Activated CD8-positive, alpha-beta memory T cell treated with anti-CD3 and anti-CD28 coated beads, Interleukin-2, amount 10 ng/mL, durations not matched to agents 7 days and 5 days (primary cell): ENCODE results near the gene STAMBP. TPM values are rescaled to one million over a fixed set of nuclear protein-coding genes. Genes with fewer than 3 reads are reported as not detected.

Source experiments
- ATAC-seq: fragments of 150-1000 bp; cut with Tn5 transposase; one replicate; pipeline ENCODE4 v1.10.0; 2021; ENCODE audit warnings: moderate library complexity
- CTCF ChIA-PET: fragments of 350-600 bp; sonication (Branson Sonifier 250); formaldehyde crosslinking; loops from one replicate; lab custom pipeline; 2021; ENCODE audit warnings: antibody characterized with exemption; lab: Charles Lee
- DNase-seq: peaks from one replicate; pipeline ENCODE4 v3.0.0-alpha.2; 2020
- H3K27ac Mint-ChIP-seq: one replicate; pipeline ENCODE4 v1.8.0; 2021; ENCODE audit warnings: mild to moderate bottlenecking, mixed read lengths
- H3K27me3 Mint-ChIP-seq: one replicate; pipeline ENCODE4 v1.8.0; 2021; ENCODE audit warnings: mixed read lengths
- H3K36me3 Mint-ChIP-seq: one replicate; pipeline ENCODE4 v1.8.0; 2021; ENCODE audit warnings: mild to moderate bottlenecking, mixed read lengths
- H3K4me1 Mint-ChIP-seq: one replicate; pipeline ENCODE4 v1.8.0; 2021; ENCODE audit warnings: mixed read lengths
- H3K4me3 Mint-ChIP-seq: one replicate; pipeline ENCODE4 v1.8.0; 2021; ENCODE audit warnings: mild to moderate bottlenecking, moderate library complexity, mixed read lengths
- H3K9me3 Mint-ChIP-seq: one replicate; pipeline ENCODE4 v1.8.0; 2022; ENCODE audit warnings: low read depth, mixed read lengths
- total RNA-seq, 2 experiments: library from RNA; stranded (reverse); gene quantifications; one replicate each; pipeline ENCODE4 v1.2.3, GENCODE V29; 2021

Gene STAMBP
- total RNA-seq, 2 experiments from 2014 or later: 42.8 to 58.8 TPM

DNA sequence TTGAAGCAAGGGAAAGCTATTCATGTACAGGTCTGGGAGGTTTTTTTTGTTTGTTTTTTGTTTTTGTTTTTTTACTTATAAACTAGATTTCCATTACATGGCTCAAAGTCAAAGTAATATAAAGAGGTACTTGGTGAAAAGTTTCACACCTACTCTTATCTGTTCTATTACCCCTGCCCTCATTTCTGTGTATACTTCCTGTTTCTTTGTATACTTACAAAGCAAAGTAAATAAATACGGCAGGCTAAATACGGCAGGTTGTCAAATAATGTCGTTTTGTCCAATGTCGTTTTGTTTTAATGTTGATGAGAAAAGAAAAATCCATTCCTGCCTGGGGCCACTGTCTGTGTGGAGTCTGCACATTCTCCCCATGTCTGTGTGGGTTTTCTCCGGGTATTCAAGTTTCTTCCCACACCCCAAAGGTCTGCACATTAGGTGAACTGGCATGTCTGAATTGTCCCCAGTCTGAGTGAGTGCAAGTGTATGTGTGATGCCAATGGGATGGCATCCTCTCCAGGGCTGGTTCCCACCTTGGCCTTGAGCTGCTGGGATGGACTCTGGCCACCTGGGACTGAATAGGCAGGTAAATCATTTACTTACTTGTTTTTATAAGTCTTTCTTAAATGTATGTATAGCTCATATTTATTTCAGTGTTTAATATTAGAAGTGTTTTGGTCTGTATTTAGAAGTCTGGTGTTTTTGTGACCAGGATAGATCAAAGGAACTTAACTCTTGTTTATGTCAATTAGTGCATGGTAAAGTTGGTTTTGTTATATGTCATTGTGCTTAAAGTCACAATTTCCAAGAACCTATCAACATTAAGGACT is 13.4 kb downstream of the STAMBP start:
- peaks cover 11% of the 10 kb centered on the region for H3K4me1 Mint-ChIP-seq
- CTCF ChIA-PET: interaction anchor here (0.8 to 1.0 kb wide), 2 partner anchors 20 to 290 kb away, joined by 3 to 5 read pairs; no protein-coding TSS in a partner anchor

DNA sequence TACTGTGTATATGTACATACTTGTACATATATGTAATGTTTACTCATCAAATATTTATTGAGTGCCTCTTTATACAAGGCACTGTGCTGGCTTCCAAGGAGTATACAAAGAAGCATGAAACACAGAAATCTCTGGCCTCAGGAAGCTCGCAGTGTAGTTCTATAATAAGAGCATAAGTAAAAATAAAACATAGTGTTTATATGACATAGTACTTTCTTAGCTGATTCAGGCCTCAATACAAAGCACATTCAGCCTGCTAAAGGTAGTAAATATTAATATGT is 13.9 kb downstream of the STAMBP start:
- CTCF ChIA-PET: interaction anchor here (1.5 kb wide), 1 partner anchor 9 kb away, joined by 5 read pairs; no protein-coding TSS in a partner anchor
- ATAC-seq: no peak
- H3K4me1 Mint-ChIP-seq: peaks cover 11% of the 10 kb centered on the region
- peaks cover 39% of the 10 kb centered on the region for H3K36me3 Mint-ChIP-seq
- H3K27ac Mint-ChIP-seq: no peak overlapping the region
- no peak overlapping the region for H3K4me3 Mint-ChIP-seq
- no peaks in the 10 kb centered on the region for H3K27me3 Mint-ChIP-seq
- H3K9me3 Mint-ChIP-seq: no peaks in the 10 kb centered on the region
- DNase-seq: no peak

More for the DNA sequence above, 13.4 kb downstream of the STAMBP start:
- H3K4me3 Mint-ChIP-seq: no peak overlapping the region
- peaks cover 35% of the 10 kb centered on the region for H3K36me3 Mint-ChIP-seq
- no peaks in the 10 kb centered on the region for H3K9me3 Mint-ChIP-seq
- H3K27me3 Mint-ChIP-seq: no peaks in the 10 kb centered on the region
- ATAC-seq (no peak), DNase-seq (no peak)
- no peak overlapping the region for H3K27ac Mint-ChIP-seq

DNA sequence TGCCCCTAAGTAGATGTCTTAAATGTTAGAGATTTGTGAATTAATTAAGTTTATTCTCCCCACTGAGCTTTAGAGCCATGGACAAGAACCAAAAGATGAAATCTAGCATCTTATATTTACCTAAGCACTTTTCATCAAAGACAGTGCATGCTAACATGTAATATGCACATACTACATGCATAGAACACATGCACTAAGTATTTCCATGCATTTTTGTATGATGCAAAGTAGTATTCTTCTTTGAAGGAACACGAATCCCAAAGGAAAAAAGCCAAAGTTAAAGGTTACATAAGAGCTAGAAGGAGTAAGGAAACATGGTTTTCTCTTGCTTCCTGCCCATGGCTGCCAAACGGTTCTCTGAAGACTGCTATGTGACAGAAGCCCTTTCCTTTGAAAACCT is 15.3 kb downstream of the STAMBP start:
- Mint-ChIP-seq H3K4me1 (peaks cover 11% of the 10 kb centered on the region), H3K9me3 (no peaks in the 10 kb centered on the region), H3K27me3 (no peaks in the 10 kb centered on the region), H3K4me3 (no peak overlapping the region), H3K36me3 (peaks cover 44% of the 10 kb centered on the region), H3K27ac (peak overlapping the region; percentile 41)
- CTCF ChIA-PET: interaction anchor here (0.9 to 1.5 kb wide), 3 partner anchors 10 to 302 kb away, joined by 3 to 5 read pairs (median 3); no protein-coding TSS in a partner anchor
- DNase-seq (no peak), ATAC-seq (no peak)

DNA sequence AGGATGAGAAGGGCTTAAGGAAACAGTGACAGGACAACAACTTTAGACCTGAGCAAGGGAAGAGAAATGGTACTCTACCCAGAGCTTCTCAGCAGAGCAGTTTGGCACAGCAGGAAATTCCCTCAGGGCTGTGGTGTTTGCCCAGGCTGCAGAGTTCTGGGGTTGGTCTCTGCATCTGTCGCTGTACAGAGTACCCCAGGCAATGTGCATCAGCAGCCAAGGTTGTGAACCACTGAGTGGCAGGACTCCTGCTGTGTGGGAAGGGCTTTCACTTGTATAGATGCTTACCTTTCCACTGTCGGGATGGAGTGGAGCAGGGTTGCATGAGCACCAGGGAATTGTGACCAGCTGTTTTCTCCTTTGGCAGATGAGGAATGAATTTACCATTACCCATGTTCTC is 21.2 kb downstream of the STAMBP start:
- no peak overlapping the region for H3K4me3 Mint-ChIP-seq
- no peaks in the 10 kb centered on the region for H3K9me3 Mint-ChIP-seq
- H3K4me1 Mint-ChIP-seq: peaks cover 5% of the 10 kb centered on the region
- DNase-seq (no peak), ATAC-seq (no peak)
- peaks cover 44% of the 10 kb centered on the region for H3K36me3 Mint-ChIP-seq
- no peak overlapping the region for H3K27ac Mint-ChIP-seq
- H3K27me3 Mint-ChIP-seq: no peaks in the 10 kb centered on the region
- CTCF ChIA-PET: no interaction called here

DNA sequence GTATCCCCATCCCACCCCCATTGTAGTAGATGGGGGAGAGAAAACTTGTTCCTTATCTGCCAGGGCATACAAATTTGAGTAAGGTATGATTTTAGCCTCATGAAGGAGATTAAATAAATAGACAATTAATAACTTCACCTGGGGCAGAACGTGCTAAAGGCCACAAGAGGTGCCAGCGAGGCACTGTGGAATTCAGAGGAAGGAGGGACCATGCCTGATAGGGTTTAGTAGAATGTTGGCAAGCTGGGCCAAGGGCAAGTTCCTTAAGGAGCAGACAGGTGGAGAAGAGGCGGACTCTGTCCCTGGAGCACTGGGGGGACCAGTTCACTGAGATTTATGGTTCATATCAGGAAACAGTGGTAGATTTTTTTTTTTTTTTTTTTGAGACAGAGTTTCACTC is 22.5 kb downstream of the STAMBP start:
- H3K4me3 Mint-ChIP-seq: no peak overlapping the region
- CTCF ChIA-PET: interaction anchor here (1.0 to 1.1 kb wide), 2 partner anchors 23 to 299 kb away, joined by 3 read pairs; no protein-coding TSS in a partner anchor
- H3K4me1 Mint-ChIP-seq: peaks cover 7% of the 10 kb centered on the region
- H3K27me3 Mint-ChIP-seq: no peaks in the 10 kb centered on the region
- H3K9me3 Mint-ChIP-seq: no peaks in the 10 kb centered on the region
- ATAC-seq (no peak), DNase-seq (no peak)
- peaks cover 46% of the 10 kb centered on the region for H3K36me3 Mint-ChIP-seq
- H3K27ac Mint-ChIP-seq: no peak overlapping the region

DNA sequence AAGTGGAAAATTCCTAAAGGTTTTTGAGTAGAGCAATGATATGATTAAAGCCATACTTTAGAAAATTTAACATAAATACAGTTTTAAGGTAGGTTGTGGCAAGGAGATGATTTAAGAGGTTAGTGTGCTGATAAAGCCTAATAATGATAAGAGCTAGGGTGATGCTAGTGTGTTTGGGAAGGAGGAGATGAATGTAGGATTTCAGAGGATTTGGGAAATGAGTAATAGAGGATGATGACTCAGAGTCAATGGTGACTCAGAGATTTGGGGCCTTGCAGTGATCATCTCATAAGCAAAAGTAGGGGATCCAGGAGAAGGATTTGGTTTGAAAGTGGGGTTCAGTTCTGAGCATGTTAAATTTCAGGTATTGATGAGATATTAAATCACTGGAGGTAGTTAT is 23.3 kb downstream of the STAMBP start:
- no peaks in the 10 kb centered on the region for H3K27me3 Mint-ChIP-seq
- ATAC-seq (no peak), DNase-seq (no peak)
- peaks cover 49% of the 10 kb centered on the region for H3K36me3 Mint-ChIP-seq
- H3K4me3 Mint-ChIP-seq: no peak overlapping the region
- peaks cover 12% of the 10 kb centered on the region for H3K4me1 Mint-ChIP-seq
- H3K9me3 Mint-ChIP-seq: no peaks in the 10 kb centered on the region
- CTCF ChIA-PET: interaction anchor here (1.1 kb wide), 1 partner anchor 22 kb away, joined by 3 read pairs; no protein-coding TSS in a partner anchor
- no peak overlapping the region for H3K27ac Mint-ChIP-seq

DNA sequence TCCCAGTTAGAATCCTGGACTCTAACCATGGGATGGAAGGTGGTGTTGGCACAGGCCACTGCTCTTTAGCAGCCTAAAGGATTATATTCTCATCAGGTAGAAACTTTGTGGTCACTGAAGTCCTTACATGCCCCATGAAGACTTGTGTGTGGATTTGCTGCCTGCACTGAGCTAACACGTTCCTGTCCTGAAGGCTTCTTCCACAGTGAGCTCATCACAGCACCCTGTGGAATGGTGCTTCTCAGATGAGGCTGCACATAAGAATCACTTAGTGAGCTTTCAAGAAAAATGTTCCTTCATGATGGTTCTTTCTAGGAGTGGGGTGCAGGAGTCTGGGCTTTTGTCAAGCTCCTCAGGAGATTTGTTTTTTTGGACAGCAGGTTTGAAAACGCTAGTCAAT is 26.8 kb downstream of the STAMBP start:
- H3K27ac Mint-ChIP-seq: no peak overlapping the region

DNA sequence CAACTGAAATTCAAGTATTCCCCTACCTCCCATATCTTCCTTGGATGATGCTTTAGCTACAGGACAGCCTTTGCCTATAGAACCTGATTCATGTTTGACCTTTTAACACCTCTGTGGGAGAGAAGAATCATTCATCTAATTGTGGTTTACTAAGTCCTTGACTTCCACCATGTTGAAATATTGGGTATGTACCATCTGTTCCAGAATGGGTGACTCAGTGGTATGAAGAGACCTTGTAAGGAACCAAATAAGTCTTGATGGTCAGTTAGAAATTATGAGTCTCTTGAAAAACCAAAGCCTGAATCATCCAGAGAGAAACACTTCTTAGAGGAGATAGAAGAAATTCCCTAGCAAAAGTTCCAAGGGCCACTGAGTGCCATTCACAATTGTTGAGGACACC is 27.5 kb downstream of the STAMBP start:
- peaks cover 52% of the 10 kb centered on the region for H3K36me3 Mint-ChIP-seq

More for the DNA sequence above, 26.8 kb downstream of the STAMBP start:
- H3K4me1 Mint-ChIP-seq: peaks cover 24% of the 10 kb centered on the region
- H3K36me3 Mint-ChIP-seq: peaks cover 51% of the 10 kb centered on the region
- CTCF ChIA-PET: no interaction called here
- H3K27me3 Mint-ChIP-seq: no peaks in the 10 kb centered on the region
- H3K9me3 Mint-ChIP-seq: no peaks in the 10 kb centered on the region
- no peak for ATAC-seq
- DNase-seq: no peak
- H3K4me3 Mint-ChIP-seq: no peak overlapping the region

DNA sequence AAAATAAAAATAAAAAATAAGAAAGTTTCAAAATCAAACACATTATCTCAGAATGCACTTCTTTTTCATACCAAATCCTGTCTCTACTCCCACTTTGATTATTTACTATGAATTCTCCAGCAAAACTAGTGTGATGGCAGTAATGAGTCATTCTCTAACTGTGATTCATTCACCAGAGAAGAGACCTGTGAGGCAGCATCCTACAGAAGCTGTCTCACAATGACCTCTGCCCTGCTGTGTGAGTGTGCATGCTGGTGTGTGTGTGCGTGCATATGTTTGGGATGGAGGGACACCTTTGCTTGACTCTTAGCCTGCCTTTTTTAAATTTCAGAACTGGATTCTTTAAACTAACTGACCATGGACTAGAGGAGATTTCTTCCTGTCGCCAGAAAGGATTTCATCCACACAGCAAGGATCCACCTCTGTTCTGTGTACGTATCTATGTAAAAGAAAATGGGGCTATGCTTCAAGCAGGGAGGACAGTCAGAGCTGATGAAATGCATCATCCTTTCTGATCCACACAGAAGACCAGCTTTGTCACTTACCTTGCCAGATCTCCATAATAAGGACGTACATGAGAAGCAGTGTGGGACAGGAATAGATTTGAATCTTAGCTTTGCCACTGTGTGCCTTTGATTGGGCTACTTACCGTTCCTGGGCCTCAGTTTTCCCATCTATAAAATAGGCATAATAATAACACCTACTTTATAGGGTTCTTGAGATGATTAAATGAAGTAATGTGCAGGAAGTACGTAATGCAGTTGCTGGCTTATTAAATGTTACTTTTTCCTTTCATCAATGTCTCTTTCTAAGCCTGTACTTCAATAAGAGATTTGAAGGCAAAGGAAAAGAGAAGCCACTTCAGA is 31.2 kb downstream of the STAMBP start:
- Mint-ChIP-seq H3K36me3 (peaks cover 69% of the 10 kb centered on the region), H3K27ac (no peak overlapping the region), H3K4me3 (no peak overlapping the region), H3K9me3 (no peaks in the 10 kb centered on the region), H3K4me1 (peaks cover 22% of the 10 kb centered on the region), H3K27me3 (no peaks in the 10 kb centered on the region)
- peak; percentile 63 for DNase-seq
- peak; percentile 96 for ATAC-seq
- CTCF ChIA-PET: no interaction called here

More for the DNA sequence above, 27.5 kb downstream of the STAMBP start:
- Mint-ChIP-seq H3K27ac (no peak overlapping the region), H3K9me3 (no peaks in the 10 kb centered on the region), H3K27me3 (no peaks in the 10 kb centered on the region), H3K4me1 (peaks cover 24% of the 10 kb centered on the region), H3K4me3 (no peak overlapping the region)
- CTCF ChIA-PET: no interaction called here
- ATAC-seq (no peak), DNase-seq (no peak)

DNA sequence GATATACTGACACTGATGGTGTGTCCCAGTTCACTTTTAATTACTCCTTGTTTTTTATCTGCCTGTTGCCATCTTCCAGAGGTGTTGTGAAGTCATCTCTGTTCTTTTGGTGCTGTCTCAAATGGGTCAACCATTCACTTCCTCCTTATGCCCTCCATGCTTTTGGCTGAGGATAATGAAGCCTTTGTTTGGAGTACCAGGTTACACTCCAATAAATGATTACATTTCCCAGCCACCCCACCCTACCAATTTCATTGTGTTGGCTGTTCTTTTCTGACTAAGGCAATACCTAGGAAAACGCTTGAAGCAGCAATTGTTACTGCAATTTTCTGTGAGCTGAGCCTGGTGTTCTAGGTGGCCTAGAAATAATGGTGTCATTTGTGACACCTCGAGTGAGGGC is 34.2 kb downstream of the STAMBP start:
- H3K4me1 Mint-ChIP-seq: peaks cover 15% of the 10 kb centered on the region
- CTCF ChIA-PET: interaction anchor here (1.3 kb wide), 1 partner anchor 11 kb away, joined by 4 read pairs; no protein-coding TSS in a partner anchor
- ATAC-seq (no peak), DNase-seq (no peak)
- no peak overlapping the region for H3K27ac Mint-ChIP-seq
- H3K9me3 Mint-ChIP-seq: no peaks in the 10 kb centered on the region
- H3K27me3 Mint-ChIP-seq: no peaks in the 10 kb centered on the region
- H3K36me3 Mint-ChIP-seq: peaks cover 59% of the 10 kb centered on the region
- H3K4me3 Mint-ChIP-seq: no peak overlapping the region

DNA sequence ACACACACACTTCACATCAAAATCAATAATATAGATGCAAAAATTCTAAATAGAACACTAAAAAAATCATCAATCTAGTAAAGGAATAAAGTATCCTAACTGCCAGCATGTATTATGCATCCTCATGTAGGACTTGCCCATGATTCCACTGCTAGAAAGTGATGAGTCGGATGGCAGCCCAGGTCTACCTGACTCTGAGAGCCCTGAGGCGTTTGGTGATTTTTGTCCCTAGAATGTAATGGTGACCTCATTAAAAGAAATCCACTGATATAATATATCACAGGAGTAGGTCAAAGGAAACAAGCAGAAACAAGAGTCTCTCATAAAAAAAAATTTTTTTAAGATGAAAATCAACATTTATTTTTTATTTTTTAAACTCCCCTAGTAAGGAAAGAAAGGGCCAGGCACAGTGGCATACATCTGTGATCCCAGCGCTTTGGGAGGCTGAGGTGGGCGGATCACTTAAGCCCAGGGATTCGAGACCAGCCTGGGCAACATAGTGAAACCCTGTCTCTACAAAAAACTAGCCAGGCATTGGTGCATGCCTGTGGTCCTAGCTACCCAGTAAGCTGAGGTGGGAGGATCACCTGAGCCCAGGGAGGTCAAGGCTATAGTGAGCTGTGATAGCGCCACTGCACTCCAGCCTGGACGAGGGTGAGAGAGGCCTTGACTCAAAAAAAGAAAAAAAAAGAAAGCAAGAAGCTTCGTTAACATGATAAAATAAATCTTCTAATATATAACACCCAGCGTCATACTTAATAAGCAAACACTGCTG is 39.6 kb downstream of the STAMBP start:
- H3K4me3 Mint-ChIP-seq: no peak overlapping the region
- DNase-seq (no peak), ATAC-seq (no peak)
- H3K9me3 Mint-ChIP-seq: no peaks in the 10 kb centered on the region
- no peaks in the 10 kb centered on the region for H3K27me3 Mint-ChIP-seq
- no peak overlapping the region for H3K27ac Mint-ChIP-seq
- CTCF ChIA-PET: no interaction called here
- H3K36me3 Mint-ChIP-seq: peaks cover 30% of the 10 kb centered on the region
- no peaks in the 10 kb centered on the region for H3K4me1 Mint-ChIP-seq

DNA sequence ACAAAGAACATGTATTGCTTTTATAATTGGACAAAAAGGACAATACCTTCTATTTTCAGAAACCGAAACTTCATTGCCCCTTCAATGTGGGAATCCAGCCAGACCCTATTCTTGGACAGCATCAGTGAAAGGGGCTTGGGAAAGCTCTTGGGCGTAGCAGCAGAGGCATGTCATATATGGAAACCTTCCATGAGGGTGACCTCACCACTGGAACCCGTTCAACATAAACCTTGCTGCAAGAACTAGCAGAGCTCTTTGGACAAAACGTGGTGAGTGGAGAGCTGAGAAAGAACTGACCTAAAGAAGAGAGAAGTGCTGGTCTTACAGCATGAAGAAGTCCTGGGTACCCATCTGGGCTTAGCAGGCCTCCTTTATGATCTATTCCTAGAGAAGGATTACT is 41.3 kb downstream of the STAMBP start:
- Mint-ChIP-seq H3K27me3 (no peaks in the 10 kb centered on the region), H3K4me1 (peaks cover 2% of the 10 kb centered on the region), H3K27ac (no peak overlapping the region), H3K36me3 (peaks cover 17% of the 10 kb centered on the region), H3K4me3 (no peak overlapping the region), H3K9me3 (no peaks in the 10 kb centered on the region)
- CTCF ChIA-PET: no interaction called here
- DNase-seq (no peak), ATAC-seq (no peak)
